ENCODE data around the gene FAHD2A.
"Not testable (repeated sequence)": the region's sequence is repeated elsewhere in the genome, so short reads cannot be mapped to it uniquely, and the experiment has no call there.

The FAHD2A gene

DNA sequence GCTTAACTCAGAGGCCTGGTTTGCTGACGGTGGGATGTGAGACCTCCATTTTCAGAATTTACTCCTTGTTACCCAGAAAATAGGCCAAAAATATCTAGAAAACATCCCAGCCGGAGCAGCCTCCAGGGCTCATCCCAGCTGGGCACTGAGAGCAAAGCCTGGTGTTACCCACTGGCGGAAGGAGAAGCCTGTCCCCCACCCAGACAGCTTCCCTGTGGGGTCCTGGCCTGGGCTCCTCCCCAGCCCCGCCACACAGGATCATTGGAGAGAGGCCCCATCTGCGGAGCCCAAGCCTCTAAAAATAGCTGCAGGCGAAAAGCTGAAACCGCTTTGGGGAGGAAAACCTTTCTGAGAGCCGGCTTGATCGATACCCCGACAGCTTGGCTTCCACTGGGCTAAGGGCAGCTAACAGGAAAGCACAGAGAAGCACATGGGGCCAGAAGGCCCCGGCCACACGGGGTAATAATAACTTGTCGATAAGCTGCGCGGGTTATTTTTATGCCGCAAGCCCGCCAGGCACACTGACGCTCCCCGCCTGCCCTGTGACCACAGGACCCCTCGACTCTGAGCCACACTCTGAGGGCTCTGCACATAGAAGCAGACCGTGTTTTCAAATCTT lies 26.9 kb upstream of the FAHD2A start:
- DNase-seq (ENCODE audit: low read depth in 2 of 2): no peak

DNA sequence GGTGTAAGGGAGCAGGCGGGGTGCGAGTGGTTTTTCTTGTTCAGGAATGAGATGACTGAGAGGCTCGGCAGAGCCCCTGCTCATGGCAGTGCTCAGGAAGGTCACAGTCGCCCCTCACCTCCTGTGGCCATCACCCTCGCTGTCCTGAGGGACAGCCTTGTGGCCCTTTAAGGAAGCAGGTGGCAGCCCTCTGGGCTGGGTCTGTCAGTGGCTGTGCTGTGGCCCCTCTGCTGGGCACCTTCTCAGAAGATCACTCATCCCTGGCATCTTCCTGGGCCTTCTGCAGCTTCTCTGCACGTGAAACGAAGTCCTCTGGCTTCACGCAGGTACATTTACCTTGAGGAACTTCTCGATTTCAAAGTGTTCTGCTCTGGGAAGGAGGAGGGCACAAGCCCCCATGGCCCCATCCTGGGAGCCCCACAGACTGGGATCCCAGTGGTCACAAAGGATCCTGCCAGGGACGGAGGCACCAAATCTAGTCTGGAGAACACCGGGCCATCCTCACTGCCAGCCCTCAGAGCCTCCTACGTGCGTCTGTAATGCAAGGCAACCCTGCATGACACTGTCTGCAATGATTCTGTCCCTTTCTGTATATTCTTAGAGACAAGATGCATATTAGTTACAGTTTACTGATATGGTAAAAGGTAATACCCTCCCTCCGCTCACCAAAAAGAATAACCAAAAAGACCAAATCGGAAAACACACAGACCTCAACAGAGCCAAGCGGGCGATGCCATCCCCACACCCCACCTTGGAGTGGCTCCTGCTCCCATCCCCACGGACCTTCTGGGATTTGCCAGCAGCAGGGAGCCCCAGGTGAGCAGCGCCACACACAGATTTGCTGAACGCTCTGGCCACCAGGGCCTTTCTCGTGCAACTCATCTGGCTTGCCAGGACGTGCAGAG lies 25.9 kb upstream of the FAHD2A start:
- DNase-seq (ENCODE audit: low read depth in 2 of 2): no peak

DNA sequence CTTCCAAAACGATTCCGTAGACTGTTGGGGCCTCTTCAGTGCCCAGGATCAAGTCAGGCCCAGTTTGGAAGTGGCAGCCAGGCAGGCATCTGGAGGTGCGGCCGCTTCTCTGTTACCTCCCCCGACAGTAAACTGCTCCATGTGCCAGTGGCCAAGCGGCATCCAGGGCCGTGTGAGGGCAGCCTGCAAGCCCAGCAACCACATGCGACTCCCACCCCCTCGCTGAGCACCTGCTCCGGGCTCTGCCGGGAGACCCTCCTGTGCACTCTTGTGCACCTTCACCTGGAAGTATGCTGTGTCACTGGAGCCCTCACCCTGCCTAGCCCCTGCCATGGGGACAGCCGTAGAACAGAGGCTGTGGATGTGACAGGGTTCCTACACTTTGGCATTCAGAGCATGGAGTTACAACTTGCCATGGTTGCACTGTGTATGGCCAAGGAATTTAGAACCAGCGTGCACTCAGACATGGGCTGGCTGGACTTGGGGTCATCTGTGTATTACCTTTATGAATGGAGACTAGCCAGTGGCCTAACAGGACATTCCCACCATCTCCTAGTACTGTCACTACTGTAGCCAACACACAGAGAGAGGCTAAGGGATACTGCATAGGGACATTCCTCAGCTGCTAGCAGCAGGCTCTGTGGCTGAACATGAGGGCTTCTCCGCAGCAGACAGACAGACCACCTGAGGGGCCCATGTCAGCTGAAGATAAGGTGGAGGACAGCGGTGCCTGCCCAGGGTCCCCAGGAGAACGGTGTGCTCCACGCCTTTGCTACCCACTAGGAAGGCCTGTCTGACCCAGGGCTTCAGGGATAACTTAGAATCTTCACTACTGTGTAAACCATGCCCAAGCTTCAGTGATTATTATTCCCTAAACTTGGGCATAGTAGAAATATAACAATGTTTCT lies 25.0 kb upstream of the FAHD2A start:
- DNase-seq (ENCODE audit: low read depth in 2 of 2): no peak

DNA sequence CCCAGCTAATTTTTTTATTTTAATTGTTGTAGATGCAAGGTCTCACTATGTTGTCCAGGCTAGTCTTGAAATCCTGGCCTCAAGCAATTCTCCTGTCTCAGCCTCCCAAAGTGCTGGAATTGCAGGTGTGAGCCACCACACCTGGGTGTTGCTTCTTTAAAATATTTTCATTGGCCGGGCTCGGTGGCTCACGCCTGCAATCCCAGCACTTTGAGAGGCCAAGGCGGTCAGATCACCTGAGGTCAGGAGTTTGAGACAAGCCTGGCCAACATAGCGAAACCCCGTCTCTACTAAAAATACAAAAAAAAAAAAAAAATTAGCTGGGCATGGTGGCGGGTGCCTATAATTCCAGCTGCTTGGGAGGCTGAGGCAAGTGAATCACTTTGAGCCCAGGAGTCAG lies 24.2 kb upstream of the FAHD2A start:
- not testable (repeated sequence) for DNase-seq (ENCODE audit: low read depth in 2 of 2)

DNA sequence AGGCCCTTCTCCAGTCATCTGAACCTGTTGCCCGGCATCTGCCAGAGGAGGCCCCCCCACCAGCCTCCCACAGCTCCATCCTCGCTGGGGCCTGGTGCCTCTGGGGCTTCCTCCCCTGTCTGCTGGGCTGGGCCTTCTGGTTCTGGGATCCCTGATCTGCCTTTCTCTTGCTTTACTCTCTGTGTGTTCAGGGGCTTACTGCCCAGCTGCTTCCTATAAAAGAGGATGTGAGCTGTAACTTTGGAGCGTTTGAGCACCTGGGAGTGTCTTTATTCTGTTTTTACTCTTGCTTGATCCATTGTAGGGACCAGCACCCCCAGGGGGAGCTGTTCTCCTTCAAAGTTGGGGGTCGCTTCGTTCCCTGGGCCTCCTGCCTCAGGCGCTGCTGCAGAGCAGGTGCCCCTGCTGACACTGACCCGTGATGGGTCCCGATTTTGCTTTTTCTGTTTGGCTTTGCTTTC lies 23.1 kb upstream of the FAHD2A start:
- no peak for DNase-seq (ENCODE audit: low read depth in 2 of 2)

DNA sequence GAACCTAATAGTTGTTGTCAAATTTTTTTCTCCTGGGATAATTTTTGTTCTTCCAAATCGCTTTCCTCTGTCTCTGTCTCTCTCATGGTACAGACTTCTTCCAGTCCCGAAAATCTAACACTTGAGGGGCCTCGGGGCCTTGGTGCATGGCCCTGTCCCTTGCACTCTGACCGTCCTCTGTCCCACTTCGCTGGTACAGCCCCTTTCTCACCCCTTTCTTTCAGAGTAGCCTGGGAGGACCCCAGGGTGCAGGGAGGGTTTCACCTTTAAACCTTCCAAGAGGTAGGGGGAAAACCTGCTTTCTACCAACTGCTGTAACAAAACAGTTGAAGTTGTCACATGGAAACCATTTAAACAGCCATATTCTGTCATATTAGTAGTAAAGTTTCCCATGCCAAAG lies 22.2 kb upstream of the FAHD2A start:
- no peak for DNase-seq (ENCODE audit: low read depth in 2 of 2)

DNA sequence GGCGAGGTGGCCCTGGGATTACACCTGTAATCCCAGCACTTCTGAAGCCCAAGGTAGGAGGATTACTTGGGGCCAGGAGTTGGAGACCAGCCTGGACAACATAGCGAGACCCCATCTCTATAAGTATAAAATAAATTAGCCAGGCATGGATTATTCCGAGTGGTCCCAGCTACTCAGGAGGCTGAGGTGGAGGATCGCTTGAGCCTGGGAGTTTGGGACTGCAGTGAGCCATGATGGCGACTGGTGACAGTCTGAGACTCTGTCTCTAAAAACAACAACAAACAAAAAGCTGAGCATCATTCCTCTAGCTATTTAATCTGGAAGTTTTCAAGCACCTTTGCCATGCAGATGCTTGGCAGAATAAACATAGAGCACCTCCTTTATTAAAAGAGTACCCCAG lies 21.8 kb upstream of the FAHD2A start:
- no peak for DNase-seq (ENCODE audit: low read depth in 2 of 2)

DNA sequence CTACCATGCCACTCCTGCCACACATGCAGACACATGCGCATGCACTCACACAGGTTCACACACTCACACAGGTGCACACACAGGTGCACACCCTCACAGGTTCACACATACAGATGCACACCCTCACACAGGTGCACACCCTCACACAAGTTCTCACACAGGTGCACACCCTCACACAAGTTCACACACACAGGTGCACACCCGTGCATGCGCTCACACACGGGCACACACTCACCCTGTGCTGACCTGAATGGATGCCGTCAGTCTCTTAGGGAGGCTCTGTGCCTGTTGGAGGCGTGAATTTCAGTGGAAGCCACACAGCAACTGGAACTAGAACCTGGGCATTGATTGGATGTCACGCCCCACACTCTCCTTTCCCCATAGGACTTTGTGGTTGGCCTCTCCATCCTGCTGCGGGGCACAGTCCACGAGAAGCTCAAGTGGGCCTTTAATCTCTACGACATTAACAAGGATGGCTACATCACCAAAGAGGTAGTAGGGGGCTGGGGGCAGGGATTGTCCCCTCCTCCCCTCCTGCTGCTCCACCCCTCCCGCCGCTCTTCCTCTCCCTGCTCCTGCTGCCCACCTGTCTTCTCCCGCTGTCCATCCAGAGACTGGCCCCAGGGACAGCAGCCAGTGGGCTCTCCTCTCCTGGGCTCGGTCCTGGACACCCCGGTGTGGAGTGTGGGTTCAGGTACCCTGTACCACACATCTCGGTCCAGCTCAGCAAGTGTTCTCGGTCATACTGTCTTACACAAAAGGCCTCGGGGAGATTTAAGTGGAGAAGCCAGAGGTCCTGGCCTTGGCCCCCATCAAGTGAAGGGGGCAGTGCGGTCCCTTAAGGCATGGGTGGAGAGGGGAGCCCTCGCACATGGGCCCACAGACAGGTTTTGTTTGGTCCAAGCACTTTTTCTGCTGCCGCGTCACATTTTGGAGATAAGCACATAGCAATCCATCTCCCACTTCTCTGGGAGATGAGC lies 21.0 kb upstream of the FAHD2A start:
- DNase-seq (ENCODE audit: low read depth in 2 of 2): no peak

DNA sequence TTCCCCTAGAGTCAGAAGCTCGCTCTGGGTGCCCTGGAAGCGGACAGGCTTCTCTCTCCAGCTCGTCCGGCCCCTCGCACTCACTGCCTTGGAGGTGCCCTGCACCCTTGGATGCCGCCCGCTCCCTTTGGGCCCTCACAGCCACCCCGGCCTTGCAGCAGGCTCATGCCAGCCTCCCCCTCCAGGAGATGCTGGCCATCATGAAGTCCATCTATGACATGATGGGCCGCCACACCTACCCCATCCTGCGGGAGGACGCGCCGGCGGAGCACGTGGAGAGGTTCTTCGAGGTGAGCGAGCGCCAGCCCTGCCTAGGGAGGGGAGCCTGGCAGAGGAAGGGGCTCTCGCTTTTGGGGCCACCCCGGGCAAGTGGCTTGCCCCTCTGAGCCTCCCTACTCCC lies 20.3 kb upstream of the FAHD2A start:
- no peak for DNase-seq (ENCODE audit: low read depth in 2 of 2)

DNA sequence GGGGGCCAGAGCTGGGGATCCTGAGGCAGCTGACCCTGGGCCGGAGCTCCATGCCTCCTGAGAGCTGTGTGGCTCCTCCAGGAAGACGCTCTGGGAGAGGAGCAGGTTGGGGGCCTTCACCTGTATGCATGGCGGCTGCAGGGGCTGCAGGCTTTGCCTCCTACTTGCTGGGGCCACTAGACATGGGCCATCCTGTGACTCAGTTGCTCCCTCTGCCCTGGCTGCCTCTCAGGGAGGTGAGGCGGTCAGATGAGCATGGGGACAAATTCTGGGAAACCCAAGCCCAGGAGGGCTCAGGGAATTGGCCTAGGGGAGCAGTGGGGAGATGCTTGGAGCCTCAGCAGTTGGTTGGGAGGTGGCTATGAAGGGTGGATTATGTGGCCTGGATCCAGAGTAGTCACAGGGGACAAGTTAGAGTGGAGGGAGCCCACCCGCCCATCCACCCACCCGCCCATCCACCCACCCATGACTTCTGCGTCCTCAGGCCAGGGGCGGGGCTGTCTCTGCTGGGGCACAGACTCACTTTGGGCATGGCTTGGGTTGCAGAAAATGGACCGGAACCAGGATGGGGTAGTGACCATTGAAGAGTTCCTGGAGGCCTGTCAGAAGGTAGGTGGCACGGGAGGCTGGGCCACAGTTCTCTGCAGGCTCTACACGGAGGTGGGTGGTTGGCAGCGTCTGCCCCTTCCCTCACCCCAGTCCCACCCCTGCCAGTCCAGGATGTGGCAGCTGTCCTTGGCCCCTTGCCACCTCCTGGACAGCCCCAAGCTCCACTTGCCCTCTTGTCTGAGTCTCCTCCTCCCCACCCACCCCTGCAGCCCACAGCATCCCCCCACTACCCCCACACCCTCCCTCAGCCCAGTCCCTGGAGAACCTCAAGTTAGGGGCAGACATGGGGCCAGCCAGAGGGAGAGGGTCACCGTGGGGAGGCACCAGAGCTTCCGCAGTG lies 19.5 kb upstream of the FAHD2A start:
- no peak for DNase-seq (ENCODE audit: low read depth in 2 of 2)

DNA sequence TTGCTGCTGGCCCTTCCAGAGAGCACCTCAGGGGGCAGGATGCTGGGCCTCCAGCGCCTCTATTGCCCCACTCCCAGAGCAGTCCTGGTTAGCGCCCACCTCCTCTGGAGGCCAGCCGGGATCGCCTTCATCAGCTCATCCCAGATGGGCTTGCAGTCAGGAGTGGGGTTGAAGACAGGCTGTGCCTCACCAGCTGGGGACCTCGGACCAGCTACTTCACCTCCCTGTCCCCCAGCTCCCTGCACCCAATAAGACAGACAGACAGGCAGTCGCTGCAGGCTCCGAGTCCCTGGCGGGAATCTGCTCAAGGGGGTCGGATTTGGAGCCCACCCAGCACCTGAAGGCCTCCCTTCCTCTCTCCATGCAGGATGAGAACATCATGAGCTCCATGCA lies 18.9 kb upstream of the FAHD2A start:
- DNase-seq (ENCODE audit: low read depth in 2 of 2): no peak

DNA sequence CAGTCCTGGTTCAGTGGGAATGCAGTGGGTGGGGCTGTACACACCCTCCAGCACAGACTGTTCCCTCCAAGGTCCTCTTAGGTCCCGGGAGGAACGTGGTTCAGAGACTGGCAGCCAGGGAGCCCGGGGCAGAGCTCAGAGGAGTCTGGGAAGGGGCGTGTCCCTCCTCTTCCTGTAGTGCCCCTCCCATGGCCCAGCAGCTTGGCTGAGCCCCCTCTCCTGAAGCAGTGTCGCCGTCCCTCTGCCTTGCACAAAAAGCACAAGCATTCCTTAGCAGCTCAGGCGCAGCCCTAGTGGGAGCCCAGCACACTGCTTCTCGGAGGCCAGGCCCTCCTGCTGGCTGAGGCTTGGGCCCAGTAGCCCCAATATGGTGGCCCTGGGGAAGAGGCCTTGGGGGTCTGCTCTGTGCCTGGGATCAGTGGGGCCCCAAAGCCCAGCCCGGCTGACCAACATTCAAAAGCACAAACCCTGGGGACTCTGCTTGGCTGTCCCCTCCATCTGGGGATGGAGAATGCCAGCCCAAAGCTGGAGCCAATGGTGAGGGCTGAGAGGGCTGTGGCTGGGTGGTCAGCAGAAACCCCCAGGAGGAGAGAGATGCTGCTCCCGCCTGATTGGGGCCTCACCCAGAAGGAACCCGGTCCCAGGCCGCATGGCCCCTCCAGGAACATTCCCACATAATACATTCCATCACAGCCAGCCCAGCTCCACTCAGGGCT lies 17.5 kb upstream of the FAHD2A start:
- no peak for DNase-seq (ENCODE audit: low read depth in 2 of 2)

DNA sequence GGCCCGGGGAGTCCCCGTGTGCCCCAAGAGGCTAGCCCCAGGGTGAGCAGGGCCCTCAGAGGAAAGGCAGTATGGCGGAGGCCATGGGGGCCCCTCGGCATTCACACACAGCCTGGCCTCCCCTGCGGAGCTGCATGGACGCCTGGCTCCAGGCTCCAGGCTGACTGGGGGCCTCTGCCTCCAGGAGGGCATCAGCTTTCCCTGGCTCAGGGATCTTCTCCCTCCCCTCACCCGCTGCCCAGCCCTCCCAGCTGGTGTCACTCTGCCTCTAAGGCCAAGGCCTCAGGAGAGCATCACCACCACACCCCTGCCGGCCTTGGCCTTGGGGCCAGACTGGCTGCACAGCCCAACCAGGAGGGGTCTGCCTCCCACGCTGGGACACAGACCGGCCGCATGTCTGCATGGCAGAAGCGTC lies 16.9 kb upstream of the FAHD2A start:
- DNase-seq (ENCODE audit: low read depth in 2 of 2): no peak

DNA sequence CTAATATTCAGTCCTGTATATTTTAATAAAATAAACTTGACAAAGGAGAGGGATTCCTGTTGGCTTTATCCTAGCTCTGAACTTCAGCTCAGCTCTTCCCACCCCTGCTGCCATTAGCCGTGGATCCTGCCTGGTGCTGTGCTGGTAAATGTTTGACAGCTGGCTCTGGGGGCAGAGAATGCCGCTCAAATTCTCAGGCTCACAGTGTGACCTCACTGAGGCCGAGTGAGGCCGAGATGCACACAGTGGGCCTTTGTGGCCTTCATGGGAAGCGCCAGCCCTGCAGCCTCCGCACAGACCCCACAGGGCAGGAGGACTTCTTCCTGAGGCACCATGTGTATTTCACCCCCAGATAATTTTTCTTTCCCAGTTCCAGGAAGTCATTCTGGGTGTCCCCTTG lies 16.5 kb upstream of the FAHD2A start:
- no peak for DNase-seq (ENCODE audit: low read depth in 2 of 2)

DNA sequence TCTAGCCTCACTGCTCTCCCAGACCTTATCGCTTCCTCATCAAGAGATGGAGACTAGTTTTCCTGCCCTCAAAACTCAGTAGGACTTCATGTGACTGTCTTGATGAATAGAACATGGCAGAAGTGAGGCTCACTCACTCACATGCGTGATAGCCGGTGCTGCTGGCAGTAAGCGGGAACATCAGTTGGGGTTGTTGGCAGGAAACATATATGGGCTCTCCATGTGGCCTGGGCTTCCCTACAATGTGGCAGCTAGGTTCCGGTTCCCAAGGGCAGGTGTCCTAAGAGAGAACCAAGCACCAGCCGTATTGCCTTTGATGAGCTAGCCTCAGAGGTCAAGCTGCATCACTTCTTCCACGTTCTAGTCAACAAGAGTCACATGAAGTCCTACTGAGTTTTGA lies 15.2 kb upstream of the FAHD2A start:
- no peak for DNase-seq (ENCODE audit: low read depth in 2 of 2)

DNA sequence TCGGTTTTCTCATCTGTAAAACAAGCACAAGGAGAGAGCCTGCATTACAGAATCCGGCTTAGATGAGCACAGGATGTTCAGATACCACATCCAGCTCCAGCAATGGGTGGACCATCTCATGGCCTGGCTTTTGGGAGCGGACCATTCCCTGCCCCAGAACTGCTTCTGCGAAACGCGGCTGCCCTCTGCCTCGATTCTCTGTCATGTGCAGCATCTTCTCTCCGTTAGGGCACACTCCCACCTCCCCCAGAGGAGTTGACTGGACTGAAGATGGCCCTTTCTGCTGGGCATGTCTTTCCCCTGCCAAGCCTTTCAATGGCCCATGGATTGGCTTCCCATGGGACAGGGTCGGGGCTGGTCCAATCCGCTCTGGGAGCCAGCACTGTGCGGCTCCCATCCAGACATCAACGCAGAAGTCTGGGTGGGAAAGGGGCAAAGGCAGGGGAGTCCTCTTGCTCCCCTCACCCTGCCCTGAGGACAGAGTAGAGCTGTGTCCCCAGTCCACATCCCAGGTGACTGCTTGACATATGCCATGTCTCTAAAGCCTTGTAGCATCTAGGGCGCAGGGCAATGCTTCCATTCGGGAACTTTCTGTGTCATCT lies 14.3 kb upstream of the FAHD2A start:
- no peak for DNase-seq (ENCODE audit: low read depth in 2 of 2)

DNA sequence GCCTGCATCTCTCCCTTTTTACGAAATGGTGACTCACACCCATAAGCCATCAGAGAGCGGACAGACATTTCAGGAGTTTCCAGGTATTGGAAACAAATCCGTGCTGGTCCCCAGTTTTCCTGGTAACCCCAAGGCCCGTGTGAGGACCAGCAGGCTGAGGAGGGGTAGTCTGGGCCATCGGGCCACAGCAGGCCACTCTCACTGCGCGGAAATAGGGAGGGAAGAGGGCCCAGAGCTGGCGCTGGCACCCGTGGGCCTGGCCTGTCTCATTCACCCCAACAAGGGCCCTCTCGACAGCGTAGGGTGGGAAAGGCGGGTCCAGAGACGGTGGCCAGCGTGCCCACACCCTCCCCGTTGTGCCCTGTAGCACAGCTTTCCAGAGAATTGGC lies 13.7 kb upstream of the FAHD2A start:
- DNase-seq (ENCODE audit: low read depth in 2 of 2): no peak

DNA sequence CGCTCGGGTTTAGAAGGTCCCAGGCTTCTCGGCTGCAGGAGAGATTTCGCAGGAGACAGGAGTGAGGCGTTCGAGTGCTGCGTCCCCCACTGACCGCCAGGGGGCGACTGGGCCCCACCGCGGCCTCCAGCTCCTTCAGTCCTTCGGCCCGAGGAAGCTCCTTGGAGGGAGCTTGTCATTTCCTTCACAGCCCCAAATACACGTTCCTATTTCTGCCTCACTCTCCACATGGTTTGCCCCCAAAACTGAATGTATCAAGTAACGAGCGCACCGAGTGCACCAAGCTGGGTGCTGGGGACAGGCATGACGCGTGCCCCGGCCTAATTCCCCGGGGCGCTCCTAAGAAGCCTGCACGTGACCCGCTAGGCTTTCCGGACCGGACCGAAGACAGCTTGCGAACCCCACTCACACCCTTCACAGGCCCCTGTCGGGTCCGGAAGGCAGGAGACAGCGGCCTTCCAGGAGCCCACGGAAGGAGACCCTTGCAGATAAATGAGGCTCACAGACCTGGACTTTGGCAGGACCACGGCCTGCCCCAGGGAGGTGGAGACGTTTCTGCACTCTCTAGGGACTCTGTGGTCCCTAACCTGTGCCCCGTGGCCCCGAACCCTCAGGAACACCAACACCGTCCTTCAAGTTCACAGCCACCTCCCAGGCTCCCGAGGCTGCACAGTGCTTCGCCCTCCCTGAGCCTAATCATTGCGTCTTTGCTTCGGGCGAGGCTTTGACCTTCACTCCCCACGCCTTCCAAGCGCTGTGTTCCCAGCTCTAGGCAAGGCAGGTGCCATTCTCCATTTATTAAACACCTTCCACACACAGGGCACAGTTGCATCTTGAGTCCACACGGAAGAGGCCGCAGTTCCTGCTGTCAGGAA lies 13.0 kb upstream of the FAHD2A start:
- no peak for DNase-seq (ENCODE audit: low read depth in 2 of 2)
